H1 (cell line): Measurements from ENCODE around the gene MYH16. TPM values are rescaled to one million over a fixed set of nuclear protein-coding genes. Genes with fewer than 3 reads are reported as not detected.

Experiments used
- BACH1 ChIP-seq: IDR thresholded peaks from 2 replicates; pipeline ENCODE4 v1.6.1; 2012; ENCODE audit warnings: low read length, improper control_type of control experiment
- polyA plus RNA-seq, 7 experiments: library from polyadenylated mRNA; depleted of rRNA in 3 of 7; stranded (reverse) in 5 of 7; unstranded in 2 of 7; fragments of >200 nt in 5 of 7; fragments of 200-250 nt in 2 of 7; gene quantifications; 1 replicate in 5 of 7; 2 replicates in 1 of 7; 4 replicates in 1 of 7; pipeline versions ENCODE4 v1.2.1 to v1.2.3, GENCODE V29; 2011 to 2013; ENCODE audit warnings: missing spikeins in 2 of 7, mixed read lengths in 2 of 7
- total RNA-seq: library from RNA; stranded (reverse); fragmentation: NEBNext Ultra II Directional; extraction: Animal tissue kit (Norgen Biotek cat#: 25700); gene quantifications from 2 replicates; pipeline ENCODE4 v1.2.1, GENCODE V29; 2021

Gene MYH16
- total and polyA plus RNA-seq, 2 of the 8 experiments (the other 6 are each of a cell fraction or from before 2014, with no cell fraction given) = not detected

DNA sequence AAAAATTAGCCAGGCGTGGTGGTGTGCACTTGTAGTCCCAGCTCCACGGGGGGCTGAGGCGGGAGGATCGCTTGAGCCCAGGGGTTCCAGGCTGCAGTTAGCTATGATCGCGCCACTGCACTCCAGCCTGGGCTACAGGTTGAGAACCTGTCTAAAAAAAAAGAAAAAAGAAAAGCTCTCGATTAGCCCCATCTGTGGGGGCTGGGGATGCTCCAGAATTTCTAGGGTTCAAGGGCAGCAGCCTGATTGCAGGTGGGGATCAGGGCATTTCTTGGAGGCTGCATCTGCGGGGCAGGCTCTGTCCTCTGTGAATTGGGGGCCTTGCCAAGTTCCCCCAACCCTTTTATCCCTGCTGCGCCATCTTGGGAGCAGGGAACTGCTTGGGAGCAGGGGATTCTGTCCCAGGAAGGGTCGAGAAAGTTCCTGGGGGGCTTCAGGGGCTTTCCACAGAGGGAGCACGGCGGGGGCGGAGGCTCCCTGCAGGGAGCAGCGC is 52.4 kb downstream of the MYH16 start (continued):
- no peak for TF ChIP-seq BACH1
- TF ChIP-seq, all 59 proteins: peak for 0
